HG03103 (cell line): ENCODE measurements around the gene PLSCR1.
"Not testable (repeated sequence)": the region's sequence is repeated elsewhere in the genome, so short reads cannot be mapped to it uniquely, and the experiment has no call there.

ENCODE experiments used
- ATAC-seq: cut with Tn5 transposase; IDR thresholded peaks from one replicate; pipeline ENCODE4 v1.9.1; 2021; ENCODE audit warnings: low read depth; ENCODE audit not compliant: unreplicated experiment

PLSCR1 gene

DNA sequence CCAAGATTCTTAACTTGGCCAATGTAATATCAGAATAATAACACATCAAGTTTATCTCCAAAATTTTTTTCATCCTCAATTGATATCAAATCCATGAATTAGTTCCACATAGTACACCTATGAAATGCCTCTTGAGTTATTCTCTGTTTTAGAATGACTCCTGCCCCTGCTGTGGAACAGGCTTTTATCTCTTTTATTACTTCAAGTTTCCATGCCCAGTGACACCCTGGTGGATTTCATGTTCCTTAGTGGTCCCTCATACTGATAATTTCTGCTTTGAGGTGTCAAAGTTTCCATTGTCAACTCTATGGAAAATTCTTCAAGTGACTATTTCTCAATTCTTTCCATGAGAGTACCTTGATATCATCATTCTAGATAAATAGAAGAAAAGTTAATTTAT lies 24.6 kb downstream of the PLSCR1 start:
- ATAC-seq, result no peak

- no peak for ATAC-seq
These were observed 26.5 kb downstream of the PLSCR1 start for GRCh38 chr3:146517684-146518435.

DNA sequence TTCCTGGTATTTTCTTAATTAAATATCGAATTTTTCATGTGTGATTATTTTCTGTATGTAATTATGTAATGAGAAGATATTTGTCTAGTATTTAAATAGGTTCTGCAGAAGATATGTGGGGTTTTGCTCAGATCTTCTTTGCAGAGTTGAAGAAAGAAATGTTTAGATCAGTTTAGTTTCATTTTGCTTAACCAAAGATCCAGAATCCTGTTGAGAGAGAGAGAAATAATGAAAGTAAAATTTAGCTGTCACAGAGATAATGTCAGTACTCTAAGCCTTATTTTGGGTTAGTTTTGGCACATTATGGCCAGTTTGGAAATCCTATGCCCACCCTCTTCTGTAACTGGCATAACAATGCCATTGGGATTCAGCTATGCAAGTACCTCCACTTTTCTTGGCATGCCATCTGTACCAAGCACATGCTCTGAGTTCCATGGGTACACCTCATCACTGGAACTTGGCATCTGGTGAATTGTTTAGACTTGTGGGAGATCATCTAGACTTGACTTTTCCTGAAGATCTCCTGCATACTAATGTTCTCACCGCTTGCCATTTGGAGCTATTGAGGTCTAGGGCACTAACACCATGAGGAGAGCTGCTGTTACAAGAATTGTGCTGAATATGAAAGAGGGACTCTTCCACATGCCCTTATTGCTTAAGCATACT lies 30.9 kb downstream of the PLSCR1 start:
- no peak for ATAC-seq

GRCh38 chr3:146511402-146512134 lies 32.8 kb downstream of the PLSCR1 start:
- no peak for ATAC-seq

DNA sequence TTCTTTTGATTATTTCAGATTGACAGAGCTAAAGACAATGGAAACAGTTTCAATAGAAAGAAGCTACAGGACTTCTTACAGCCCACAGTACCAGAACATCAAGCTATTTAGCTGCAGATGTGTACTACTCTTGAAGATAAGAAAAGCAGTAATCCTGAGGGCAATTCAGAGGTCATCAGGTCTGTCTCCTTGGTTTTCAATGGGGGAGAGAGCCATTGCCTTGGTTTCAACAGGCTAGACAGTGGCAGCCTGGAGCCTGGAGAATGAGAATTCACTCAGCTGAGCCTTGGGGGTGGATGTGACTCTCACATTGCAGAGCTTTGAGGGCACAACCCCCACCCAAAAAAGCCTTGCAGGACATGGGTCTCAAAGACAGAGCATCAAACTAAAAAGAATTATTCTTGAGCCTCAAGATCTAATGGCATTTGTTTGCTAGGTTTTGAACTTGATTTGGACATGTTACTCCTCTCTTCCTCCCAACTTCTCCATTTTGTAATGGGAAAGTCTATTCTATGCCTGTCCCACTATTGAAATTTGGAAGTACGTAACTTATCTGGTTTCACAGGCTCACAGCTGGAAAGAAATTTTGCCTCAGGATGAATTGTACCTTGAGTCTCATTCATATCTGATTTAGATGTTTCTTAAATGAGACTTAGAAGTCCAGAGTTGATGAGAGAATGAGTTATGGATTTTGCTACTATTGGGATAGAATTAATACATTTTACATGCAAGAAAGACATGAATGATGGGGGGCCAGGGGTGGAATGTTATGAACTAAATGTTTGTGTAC lies 36.9 kb downstream of the PLSCR1 start:
- no peak for ATAC-seq

GRCh38 chr3:146505516-146505915 lies 38.9 kb downstream of the PLSCR1 start:
- no peak for ATAC-seq

GRCh38 chr3:146504498-146505197 lies 39.8 kb downstream of the PLSCR1 start:
- no peak for ATAC-seq

DNA sequence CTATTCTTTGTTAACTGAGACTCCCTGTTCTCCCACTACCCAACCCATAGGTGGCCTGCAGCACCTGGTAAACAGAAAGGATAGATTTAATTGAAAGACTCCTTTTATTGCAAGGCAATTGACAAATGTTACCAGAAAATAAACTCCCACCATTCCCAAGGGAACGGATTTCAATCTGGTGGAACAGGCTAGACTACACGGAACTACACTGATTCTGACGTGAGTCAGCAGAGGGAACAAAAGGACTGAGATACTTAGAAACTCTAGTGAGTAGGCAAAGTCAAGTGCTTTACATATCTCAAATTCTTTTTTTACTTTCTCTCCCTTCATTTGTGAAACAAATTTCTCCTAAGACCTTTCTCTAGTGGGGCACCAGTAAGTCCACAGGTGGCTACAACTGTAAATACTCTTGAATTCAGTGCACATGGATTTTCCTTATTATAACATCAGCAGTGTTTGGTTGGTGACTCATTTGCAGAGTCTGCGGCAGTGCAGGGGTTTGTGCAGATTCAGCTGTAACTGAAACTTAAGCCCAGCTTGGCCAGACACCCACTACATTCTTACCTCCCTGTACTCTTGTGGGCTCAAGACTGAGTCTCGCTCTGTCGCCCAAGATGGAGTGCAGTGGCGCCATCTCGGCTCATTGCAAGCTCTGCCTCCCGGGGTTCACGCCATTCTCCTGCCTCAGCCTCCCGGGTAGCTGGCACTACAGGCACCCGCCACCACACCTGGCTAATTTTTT lies 40.8 kb downstream of the PLSCR1 start:
- peak; percentile 96 for ATAC-seq

GRCh38 chr3:146502887-146503460 lies 41.4 kb downstream of the PLSCR1 start:
- ATAC-seq, result no peak

GRCh38 chr3:146501752-146502151 lies 42.7 kb downstream of the PLSCR1 start:
- peak; percentile 41 for ATAC-seq

DNA sequence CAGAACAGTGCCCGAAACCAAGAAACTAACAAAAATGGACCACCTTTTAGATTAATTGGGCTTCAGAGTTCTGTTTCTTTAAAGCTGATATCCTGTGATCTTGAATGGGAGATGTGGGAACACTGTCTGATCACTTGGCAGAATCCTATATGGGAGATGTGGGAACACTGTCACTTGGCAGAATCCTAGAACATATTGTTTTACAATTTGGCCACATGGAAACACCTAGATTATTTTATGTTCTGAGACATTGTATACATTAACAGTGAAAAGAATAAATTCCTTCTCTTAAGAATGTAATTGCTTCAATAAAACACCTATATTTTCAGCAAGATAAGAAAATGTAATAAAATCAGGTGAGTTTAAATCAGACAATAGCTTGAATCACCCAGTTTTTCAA lies 44.7 kb downstream of the PLSCR1 start:
- ATAC-seq, result no peak

DNA sequence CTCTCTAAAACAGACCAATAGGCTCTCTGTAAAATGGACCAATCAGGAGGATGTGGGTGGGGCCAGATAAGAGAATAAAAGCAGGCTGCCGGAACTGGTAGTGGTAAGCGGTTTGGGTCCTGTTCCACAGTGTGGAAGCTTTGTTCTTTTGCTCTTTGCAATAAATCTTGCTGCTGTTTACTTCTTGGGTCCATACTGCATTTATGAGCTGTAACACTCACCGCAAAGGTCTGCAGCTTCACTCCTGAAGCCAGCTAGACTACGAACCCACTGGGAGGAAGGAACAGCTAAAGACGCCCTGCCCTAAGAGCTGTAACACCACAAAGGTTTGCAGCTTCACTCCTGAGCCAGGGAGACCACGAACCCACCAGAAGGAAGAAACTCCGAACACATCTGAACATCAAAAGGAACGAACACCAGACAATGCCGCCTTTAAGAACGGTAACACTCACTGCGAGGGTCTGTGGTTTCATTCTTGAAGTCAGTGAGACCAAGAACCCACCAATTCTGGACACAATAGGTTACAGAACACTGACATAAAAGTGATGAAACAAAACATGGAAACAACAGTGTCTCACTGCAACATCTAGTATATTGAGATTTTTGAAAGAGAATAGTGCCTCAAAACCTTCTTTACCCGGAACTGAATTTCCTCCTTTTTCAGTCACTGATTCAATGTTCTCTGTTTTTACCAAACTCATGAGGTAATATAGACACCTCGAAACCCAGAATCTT lies 46.2 kb downstream of the PLSCR1 start:
- ATAC-seq, result no peak

DNA sequence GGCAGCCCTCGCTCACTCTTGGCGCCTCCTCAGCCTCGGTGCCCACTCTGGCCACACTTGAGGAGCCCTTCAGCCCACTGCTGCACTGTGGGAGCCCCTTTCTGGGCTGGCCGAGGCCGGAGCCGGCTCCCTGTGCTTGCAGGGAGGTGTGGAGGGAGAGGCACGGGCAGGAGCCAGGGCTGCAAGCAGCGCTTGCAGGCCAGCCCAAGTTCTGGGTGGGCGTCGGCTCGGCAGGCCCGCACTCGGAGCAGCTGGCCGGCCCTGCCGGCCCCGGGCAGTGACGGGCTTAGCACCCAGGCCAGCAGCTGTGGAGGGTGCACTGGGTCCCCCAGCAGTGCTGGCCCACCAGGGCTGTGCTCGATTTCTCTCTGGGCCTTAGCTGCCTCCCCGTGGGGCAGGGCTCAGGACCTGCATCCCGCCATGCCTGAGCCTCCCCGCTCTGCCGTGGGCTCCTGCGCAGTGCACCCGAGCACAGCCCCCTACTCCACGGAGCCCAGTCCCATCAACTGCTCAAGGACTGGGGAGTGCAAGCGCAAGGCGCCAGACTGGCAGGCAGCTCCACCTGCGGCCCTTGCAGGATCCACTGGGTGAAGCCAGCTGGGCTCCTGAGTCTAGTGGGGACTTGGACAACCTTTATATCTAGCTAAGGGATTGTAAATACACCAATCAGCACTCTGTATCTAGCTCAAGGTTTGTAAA lies 47.1 kb downstream of the PLSCR1 start:
- ATAC-seq, result not testable (repeated sequence)

DNA sequence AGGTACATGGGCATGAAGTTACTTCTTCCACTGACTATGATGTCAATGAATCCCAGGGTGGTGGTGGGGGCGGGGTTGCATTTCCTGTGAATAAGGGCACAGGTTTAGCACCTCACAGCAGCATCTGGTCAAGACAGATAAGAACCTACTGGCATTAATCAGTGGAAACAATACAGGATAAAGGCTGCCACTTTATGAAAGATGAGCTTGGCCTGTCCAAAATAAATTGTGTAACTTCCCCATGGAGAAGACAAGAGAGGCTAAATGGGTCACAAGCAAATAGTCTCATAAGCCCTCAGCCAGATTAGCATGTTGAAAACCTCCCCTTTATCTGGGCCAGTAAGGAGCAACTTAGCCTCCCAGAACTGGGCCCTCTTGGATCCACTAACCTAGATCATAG lies 47.7 kb downstream of the PLSCR1 start:
- no peak for ATAC-seq

- ATAC-seq, result no peak
These were observed 48.2 kb downstream of the PLSCR1 start for GRCh38 chr3:146496251-146496650.

GRCh38 chr3:146493761-146494160 lies 50.6 kb downstream of the PLSCR1 start:
- no peak for ATAC-seq

GRCh38 chr3:146493221-146493620 lies 51.2 kb downstream of the PLSCR1 start:
- no peak for ATAC-seq

DNA sequence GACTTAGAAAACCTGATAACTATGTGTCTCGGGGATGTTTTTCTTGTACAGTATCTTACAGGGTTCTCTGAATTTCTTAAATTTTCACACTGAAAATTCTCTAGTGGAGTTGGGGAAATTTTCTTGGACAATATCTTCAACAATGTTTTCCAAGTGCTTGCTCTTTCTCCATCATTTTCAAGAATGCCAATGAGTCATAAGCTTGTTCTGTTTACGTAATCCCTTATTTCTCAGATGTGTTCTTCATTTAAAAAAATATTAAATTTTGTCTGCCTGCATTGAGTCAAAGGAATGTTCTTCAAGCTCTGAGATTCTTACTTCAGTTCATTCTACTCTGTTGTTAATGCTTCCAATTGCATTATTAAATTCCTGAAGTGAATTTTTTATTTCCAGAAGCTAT lies 53.1 kb downstream of the PLSCR1 start:
- no peak for ATAC-seq
